SK-N-SH treated with all-trans-retinoic acid at 6 μM for 48 hours (cell line): ENCODE results near the gene SLC1A7.

Experiments used
- ATAC-seq: fragments of 200-7000 bp; cut with Tn5 transposase; 3 replicates; pipeline ENCODE4 v1.9.1; 2020; ENCODE audit warnings: mild to moderate bottlenecking, moderate library complexity
- ARNTL ChIP-seq: fragments of 450-650 bp; formaldehyde crosslinking; IDR thresholded peaks from 2 replicates; pipeline ENCODE4 v1.5.0; 2020; ENCODE audit warnings: low read depth, mild to moderate bottlenecking, moderate library complexity, borderline replicate concordance
- BACH2 ChIP-seq: fragments of 250-450 bp; sonication (Bioruptor Pico); IDR thresholded peaks from 2 replicates; pipeline ENCODE4 v1.9.0; 2021; ENCODE audit warnings: mild to moderate bottlenecking, borderline replicate concordance
- CREB5 ChIP-seq: fragments of 250-450 bp; sonication (Bioruptor Pico); IDR thresholded peaks from 2 replicates; pipeline ENCODE4 v1.5.1; 2020; ENCODE audit warnings: low read depth, mild to moderate bottlenecking, moderate library complexity
- CSDC2 ChIP-seq: fragments of 250-450 bp; sonication (Bioruptor Pico); IDR thresholded peaks from 2 replicates; pipeline ENCODE4 v1.5.0; 2020; ENCODE audit warnings: mild to moderate bottlenecking, moderate library complexity
- ESRRG ChIP-seq: fragments of 250-450 bp; sonication (Bioruptor Pico); IDR thresholded peaks from 2 replicates; pipeline ENCODE4 v1.6.1; 2021; ENCODE audit warnings: mild to moderate bottlenecking
- GLIS3 ChIP-seq: fragments of 250-450 bp; sonication (Bioruptor Pico); IDR thresholded peaks from 2 replicates; pipeline ENCODE4 v1.5.0; 2020; ENCODE audit warnings: mild to moderate bottlenecking, moderate library complexity
- ISL1 ChIP-seq: fragments of 250-450 bp; sonication (Bioruptor Pico); IDR thresholded peaks from 2 replicates; pipeline ENCODE4 v2.1.2; 2022; ENCODE audit warnings: mild to moderate bottlenecking, moderate library complexity
- OSR1 ChIP-seq: fragments of 250-450 bp; sonication (Bioruptor Pico); IDR thresholded peaks from 2 replicates; pipeline ENCODE4 v1.8.0; 2022; ENCODE audit warnings: moderate library complexity, mild to moderate bottlenecking, inconsistent platforms
- PATZ1 ChIP-seq: fragments of 250-450 bp; sonication (Bioruptor Pico); IDR thresholded peaks from 2 replicates; pipeline ENCODE4 v1.8.0; 2020; ENCODE audit warnings: mild to moderate bottlenecking, moderate library complexity, borderline replicate concordance
- POU6F1 ChIP-seq: fragments of 250-450 bp; sonication (Bioruptor Pico); IDR thresholded peaks from 2 replicates; pipeline ENCODE4 v1.8.0; 2021; ENCODE audit warnings: low read depth, mild to moderate bottlenecking, moderate library complexity, borderline replicate concordance
- PPARA ChIP-seq: fragments of 250-450 bp; sonication (Bioruptor Pico); IDR thresholded peaks from 2 replicates; pipeline ENCODE4 v1.5.0; 2020; ENCODE audit warnings: mild to moderate bottlenecking, borderline replicate concordance
- RARB ChIP-seq: fragments of 250-450 bp; sonication (Bioruptor Pico); IDR thresholded peaks from 2 replicates; pipeline ENCODE4 v1.8.0; 2021; ENCODE audit warnings: mild to moderate bottlenecking, moderate library complexity
- TCF4 ChIP-seq: fragments of 250-450 bp; sonication (Bioruptor Pico); IDR thresholded peaks from 2 replicates; pipeline ENCODE4 v1.8.0; 2021; ENCODE audit warnings: mild to moderate bottlenecking, moderate library complexity, borderline replicate concordance
- TOX ChIP-seq: fragments of 250-450 bp; sonication (Bioruptor Pico); IDR thresholded peaks from 2 replicates; pipeline ENCODE4 v1.8.0; 2021; ENCODE audit warnings: mild to moderate bottlenecking, moderate library complexity, borderline replicate concordance
- ZFP3 ChIP-seq: fragments of 250-450 bp; sonication (Bioruptor Pico); IDR thresholded peaks from 2 replicates; pipeline ENCODE4 v1.5.0; 2020; ENCODE audit warnings: mild to moderate bottlenecking, moderate library complexity
- ZFP30 ChIP-seq: fragments of 450-650 bp; formaldehyde crosslinking; IDR thresholded peaks from 2 replicates; pipeline ENCODE4 v1.5.0; 2022; ENCODE audit warnings: mild to moderate bottlenecking, moderate library complexity
- ZNF565 ChIP-seq: fragments of 450-650 bp; formaldehyde crosslinking; conservative IDR thresholded peaks from 2 replicates; pipeline ENCODE4 v1.5.0; 2020; ENCODE audit warnings: low read depth, mild to moderate bottlenecking, moderate library complexity
- ZNF8 ChIP-seq: fragments of 450-650 bp; formaldehyde crosslinking; IDR thresholded peaks from 2 replicates; pipeline ENCODE4 v1.5.0; 2020; ENCODE audit warnings: mild to moderate bottlenecking, moderate library complexity
- TF ChIP-seq, protein P1 (sequence below): fragments of 250-450 bp; sonication (Bioruptor Pico); IDR thresholded peaks from 2 replicates; pipeline ENCODE4 v1.5.0; 2020; ENCODE audit warnings: mild to moderate bottlenecking, moderate library complexity
- TF ChIP-seq, protein P2 (sequence below): fragments of 250-450 bp; sonication (Bioruptor Pico); IDR thresholded peaks from 2 replicates; pipeline ENCODE4 v1.5.1; 2021; ENCODE audit warnings: mild to moderate bottlenecking, moderate library complexity

Gene SLC1A7

DNA sequence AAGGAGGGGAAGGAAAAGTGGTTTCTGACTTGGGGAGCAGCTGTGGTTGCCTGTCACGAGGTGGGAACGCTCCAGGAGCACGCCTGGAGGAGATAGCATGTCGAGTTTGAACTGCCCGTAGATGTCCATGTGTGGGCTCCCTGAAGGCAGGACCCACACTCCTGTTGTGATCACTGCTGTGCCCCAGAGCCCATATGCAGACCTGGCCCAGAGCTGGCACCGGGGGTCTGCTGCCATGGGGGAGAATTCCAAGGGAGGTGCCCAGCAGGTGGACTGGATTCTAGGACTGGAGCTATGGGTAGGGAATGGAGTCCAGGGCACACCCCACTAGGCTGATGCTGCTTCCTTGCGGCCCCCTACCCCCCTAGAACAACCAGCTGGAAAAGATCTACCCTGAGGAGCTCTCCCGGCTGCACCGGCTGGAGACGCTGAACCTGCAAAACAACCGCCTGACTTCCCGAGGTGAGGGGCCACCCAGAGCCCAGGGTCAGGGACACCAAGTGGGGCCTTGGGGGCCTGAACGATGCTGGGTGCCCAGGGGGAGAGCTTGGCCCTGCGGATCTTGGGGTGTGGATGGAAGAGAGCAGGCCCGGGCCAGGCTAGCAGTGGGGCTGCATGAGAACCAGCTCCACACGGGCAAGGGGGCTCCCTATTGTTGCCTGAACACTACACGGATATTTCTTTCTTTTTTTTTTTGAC lies 71.1 kb downstream of the SLC1A7 start:
- no peak for TF ChIP-seq POU6F1 (CRISPR knock-in tag)
- no peak for TF ChIP-seq OSR1 (CRISPR knock-in tag)
- no peak for TF ChIP-seq RARB
- TF ChIP-seq TOX (CRISPR knock-in tag), result no peak
- TF ChIP-seq ESRRG (CRISPR knock-in tag), result no peak
- TF ChIP-seq, all 23 proteins: peak for 0
- ATAC-seq, result no peak

DNA sequence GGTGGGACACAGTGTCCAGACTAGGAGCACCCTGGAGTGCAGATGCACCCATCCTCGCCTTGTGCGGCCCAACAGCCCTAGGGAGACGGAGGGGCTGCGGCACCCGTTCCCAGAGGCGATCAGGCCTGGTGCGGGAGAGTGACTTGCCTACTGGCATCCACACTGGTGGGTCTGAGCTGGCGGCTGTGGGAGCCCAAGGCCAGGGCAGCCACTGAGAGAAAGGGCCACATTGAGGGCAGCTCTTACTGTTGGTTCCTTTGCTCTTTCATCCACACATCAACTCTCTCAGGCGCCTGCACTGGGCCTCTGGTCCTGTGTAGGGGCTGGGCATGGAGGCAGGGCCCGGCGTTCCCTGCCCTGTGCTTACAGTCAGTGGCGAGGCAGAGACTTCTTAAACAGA lies 71.8 kb downstream of the SLC1A7 start:
- ATAC-seq, result no peak
- TF ChIP-seq POU6F1 (CRISPR knock-in tag) (no peak), ZNF8 (CRISPR knock-in tag) (no peak), PPARA (CRISPR knock-in tag) (no peak), OSR1 (CRISPR knock-in tag) (no peak)

DNA sequence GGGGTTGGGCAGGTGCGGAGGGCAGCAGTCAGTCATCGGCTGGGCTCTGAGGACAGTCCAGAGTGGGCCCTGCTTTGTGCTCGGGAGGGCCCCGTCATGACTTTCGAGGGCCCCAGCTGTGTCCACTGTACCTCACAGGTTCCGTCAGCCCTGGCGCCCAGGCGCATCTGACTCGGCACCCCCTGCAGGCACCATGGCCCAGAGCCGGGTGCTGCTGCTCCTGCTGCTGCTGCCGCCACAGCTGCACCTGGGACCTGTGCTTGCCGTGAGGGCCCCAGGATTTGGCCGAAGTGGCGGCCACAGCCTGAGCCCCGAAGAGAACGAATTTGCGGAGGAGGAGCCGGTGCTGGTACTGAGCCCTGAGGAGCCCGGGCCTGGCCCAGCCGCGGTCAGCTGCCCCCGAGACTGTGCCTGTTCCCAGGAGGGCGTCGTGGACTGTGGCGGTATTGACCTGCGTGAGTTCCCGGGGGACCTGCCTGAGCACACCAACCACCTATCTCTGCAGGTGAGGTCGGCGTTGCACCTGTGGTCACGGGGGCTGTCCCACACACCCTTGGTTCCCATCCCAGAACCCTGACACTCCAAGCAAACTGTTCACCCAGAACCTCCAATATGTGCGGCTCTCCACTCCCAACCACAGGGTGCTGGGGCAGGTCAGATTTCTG lies 72.6 kb downstream of the SLC1A7 start:
- no peak for ATAC-seq

More for the DNA sequence above, 72.6 kb downstream of the SLC1A7 start:
- no peak for TF ChIP-seq ZFP30 (CRISPR knock-in tag)
- no peak for TF ChIP-seq ZNF8 (CRISPR knock-in tag)
- no peak for TF ChIP-seq POU6F1 (CRISPR knock-in tag)
- no peak for TF ChIP-seq ZNF565 (CRISPR knock-in tag)
- TF ChIP-seq, protein P1, sequence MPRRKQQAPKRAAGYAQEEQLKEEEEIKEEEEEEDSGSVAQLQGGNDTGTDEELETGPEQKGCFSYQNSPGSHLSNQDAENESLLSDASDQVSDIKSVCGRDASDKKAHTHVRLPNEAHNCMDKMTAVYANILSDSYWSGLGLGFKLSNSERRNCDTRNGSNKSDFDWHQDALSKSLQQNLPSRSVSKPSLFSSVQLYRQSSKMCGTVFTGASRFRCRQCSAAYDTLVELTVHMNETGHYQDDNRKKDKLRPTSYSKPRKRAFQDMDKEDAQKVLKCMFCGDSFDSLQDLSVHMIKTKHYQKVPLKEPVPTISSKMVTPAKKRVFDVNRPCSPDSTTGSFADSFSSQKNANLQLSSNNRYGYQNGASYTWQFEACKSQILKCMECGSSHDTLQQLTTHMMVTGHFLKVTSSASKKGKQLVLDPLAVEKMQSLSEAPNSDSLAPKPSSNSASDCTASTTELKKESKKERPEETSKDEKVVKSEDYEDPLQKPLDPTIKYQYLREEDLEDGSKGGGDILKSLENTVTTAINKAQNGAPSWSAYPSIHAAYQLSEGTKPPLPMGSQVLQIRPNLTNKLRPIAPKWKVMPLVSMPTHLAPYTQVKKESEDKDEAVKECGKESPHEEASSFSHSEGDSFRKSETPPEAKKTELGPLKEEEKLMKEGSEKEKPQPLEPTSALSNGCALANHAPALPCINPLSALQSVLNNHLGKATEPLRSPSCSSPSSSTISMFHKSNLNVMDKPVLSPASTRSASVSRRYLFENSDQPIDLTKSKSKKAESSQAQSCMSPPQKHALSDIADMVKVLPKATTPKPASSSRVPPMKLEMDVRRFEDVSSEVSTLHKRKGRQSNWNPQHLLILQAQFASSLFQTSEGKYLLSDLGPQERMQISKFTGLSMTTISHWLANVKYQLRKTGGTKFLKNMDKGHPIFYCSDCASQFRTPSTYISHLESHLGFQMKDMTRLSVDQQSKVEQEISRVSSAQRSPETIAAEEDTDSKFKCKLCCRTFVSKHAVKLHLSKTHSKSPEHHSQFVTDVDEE (CRISPR knock-in tag), result no peak
- no peak for TF ChIP-seq ZFP3 (CRISPR knock-in tag)
- no peak for TF ChIP-seq GLIS3
- TF ChIP-seq TCF4, result no peak
- TF ChIP-seq ESRRG (CRISPR knock-in tag), result no peak
- no peak for TF ChIP-seq ISL1 (CRISPR knock-in tag)
- TF ChIP-seq, protein P2, sequence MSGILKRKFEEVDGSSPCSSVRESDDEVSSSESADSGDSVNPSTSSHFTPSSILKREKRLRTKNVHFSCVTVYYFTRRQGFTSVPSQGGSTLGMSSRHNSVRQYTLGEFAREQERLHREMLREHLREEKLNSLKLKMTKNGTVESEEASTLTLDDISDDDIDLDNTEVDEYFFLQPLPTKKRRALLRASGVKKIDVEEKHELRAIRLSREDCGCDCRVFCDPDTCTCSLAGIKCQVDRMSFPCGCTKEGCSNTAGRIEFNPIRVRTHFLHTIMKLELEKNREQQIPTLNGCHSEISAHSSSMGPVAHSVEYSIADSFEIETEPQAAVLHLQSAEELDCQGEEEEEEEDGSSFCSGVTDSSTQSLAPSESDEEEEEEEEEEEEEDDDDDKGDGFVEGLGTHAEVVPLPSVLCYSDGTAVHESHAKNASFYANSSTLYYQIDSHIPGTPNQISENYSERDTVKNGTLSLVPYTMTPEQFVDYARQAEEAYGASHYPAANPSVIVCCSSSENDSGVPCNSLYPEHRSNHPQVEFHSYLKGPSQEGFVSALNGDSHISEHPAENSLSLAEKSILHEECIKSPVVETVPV, result no peak
- no peak for TF ChIP-seq BACH2
- TF ChIP-seq PPARA (CRISPR knock-in tag), result no peak
- no peak for TF ChIP-seq CREB5
- no peak for TF ChIP-seq TOX (CRISPR knock-in tag)
- TF ChIP-seq CSDC2 (CRISPR knock-in tag), result no peak
- TF ChIP-seq PATZ1 (CRISPR knock-in tag), result no peak
- TF ChIP-seq ARNTL (CRISPR knock-in tag), result no peak
